T1000 (cell line): ENCODE data around the gene ZBTB16.

Experiments
- DNase-seq: peaks from one replicate; lab custom pipeline; 2025; ENCODE audit warnings: mixed read lengths; lab: John Stamatoyannopoulos, UW

Gene ZBTB16, protein sequence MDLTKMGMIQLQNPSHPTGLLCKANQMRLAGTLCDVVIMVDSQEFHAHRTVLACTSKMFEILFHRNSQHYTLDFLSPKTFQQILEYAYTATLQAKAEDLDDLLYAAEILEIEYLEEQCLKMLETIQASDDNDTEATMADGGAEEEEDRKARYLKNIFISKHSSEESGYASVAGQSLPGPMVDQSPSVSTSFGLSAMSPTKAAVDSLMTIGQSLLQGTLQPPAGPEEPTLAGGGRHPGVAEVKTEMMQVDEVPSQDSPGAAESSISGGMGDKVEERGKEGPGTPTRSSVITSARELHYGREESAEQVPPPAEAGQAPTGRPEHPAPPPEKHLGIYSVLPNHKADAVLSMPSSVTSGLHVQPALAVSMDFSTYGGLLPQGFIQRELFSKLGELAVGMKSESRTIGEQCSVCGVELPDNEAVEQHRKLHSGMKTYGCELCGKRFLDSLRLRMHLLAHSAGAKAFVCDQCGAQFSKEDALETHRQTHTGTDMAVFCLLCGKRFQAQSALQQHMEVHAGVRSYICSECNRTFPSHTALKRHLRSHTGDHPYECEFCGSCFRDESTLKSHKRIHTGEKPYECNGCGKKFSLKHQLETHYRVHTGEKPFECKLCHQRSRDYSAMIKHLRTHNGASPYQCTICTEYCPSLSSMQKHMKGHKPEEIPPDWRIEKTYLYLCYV

DNA sequence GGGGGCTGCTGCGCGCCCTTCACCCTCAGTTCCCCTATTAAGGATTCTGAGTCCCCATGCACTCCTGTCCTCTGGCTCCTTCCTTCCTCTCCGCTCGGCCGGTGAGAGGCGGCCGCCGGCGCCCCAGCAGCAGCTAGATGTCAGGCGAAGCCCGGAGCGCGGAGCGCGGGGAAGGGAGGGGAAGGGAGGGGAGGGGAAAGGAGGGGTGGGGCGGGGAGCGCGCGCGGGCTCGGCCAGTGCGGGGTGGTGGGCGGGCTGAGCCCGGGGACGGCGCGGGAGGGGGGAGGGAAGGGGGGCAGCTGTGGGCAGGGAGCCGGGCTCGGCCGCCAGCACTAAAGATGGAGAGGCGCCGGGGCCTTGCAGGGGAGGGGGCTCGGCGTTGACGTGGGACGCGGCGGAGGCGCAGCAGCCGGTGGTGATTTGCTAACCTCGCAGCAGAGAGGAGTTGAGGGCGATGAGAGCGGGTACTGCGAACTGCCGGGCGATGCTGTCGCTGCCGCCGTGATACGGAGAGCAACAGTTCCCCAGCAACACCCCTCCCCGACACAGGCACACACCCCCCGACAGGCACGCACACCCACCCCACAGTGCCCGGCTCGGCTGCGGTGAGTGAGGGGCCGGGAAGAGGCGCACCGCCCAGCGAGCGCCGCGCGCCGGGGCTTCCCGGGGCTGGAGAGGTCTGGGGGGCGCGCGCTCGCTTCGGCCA lies at the start of gene ZBTB16:
Gene ZBTB16, plus strand, starts transcription at position 434 of the 706 bp plus-strand sequence. CDS start 3,590 bp downstream, outside the sequence.
- DNase-seq: no peak

DNA sequence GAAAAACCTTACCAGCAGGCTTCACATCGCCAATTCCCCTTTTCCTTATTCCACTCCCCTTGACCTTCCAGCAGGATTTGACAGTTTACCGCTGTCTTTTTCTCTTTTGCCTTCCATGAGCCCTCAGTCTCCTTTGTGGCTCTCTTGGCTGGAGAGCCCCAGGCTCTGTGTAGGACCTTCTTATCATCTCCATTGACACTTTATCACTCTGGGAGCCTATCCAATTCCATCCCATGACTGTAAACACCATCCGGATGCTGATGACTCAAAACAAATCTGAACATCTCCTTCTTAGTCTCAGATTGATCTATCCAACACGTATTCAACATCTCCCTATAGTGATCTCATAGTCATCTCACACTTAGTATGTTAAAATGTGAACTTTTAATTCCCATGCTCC lies 48.6 kb upstream of the ZBTB16 start:
- DNase-seq: no peak

GRCh38 chr11:114011443-114011842 lies 48.1 kb upstream of the ZBTB16 start:
- no peak for DNase-seq

- DNase-seq: no peak
Observed at GRCh38 chr11:114015117-114015516, 44.4 kb upstream of the ZBTB16 start.

GRCh38 chr11:114016986-114017385 lies 42.5 kb upstream of the ZBTB16 start:
- DNase-seq: no peak

DNA sequence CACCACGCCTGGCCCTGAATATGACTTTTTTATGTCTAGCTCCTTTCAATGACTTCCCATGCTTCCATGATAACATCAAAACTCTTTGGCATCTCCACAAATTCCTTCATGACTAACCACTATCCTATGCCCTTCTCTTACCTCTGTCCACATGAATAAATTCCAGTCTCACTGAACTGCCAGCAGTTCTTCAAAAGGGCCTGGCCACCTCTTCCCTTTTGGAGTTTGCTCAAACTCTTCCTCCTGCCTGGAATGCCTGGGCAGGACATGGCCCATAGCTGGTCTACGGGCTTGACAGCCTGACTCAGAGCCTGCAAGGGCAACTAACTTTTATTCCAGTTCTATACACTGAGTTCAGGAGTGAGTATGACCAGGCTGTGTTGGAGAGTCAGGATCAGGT lies 41.8 kb upstream of the ZBTB16 start:
- no peak for DNase-seq

- DNase-seq: no peak
Observed at GRCh38 chr11:114019046-114019445, 40.5 kb upstream of the ZBTB16 start.

DNA sequence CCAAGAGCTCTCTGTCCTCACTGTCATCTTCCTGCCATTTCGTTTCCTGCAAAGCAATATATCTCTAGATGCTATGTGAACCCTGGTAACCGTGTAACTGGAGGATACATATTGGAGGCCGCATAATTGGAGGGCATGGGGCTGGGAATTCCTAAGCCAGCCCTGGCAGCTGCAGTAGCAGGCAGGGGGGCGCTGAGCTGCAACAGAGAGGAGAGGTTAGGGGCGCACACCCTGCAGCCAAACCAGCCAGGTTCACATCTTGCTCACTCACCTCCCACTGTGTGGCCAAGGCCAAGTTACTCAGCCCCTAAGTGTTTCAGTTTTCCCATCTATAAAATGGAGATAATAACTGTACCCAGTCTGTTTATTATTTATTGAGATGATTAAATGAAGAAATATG lies 39.9 kb upstream of the ZBTB16 start:
- no peak for DNase-seq

- DNase-seq: no peak
Observed at GRCh38 chr11:114025329-114025907, 34.1 kb upstream of the ZBTB16 start.

GRCh38 chr11:114026355-114026754 lies 33.2 kb upstream of the ZBTB16 start:
- DNase-seq: no peak

DNA sequence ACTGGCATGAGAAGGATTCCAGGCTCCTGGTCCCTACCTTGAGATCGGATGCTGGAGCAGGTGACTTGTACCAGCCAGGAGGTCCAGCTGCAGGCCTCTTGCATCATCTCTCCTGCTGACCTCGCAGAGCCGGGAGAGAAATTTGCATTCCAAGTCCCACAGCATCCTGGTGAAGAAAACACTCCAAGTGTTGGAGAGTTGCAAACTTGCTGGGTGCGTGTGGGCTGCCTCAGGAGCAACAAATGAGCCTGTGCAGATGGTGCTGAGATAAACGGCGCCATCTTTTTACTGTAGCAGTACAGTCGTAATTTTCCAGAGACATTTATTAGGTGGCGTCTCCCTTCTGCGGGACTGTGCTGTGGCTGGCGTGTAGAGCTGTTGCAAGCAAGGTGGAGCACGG lies 32.1 kb upstream of the ZBTB16 start:
- no peak for DNase-seq

DNA sequence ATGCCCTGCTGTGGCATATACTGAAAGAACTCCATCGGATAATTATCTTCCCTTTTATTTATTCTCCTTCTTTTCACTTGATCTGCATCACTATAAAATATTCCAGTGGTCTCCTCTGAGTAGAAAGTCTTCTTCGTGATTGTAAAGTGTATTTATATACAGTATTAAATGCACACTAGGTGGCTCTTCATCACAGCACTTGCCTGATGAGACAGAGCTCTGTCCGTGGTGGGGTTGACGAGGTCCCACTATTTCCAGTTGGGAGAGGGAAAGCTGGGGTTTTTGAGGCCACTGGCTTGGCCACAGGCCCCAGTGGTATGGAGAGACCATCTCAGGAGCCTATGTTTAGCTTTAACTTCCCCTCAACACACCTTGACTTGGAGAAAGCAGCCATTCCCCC lies 31.6 kb upstream of the ZBTB16 start:
- no peak for DNase-seq

DNA sequence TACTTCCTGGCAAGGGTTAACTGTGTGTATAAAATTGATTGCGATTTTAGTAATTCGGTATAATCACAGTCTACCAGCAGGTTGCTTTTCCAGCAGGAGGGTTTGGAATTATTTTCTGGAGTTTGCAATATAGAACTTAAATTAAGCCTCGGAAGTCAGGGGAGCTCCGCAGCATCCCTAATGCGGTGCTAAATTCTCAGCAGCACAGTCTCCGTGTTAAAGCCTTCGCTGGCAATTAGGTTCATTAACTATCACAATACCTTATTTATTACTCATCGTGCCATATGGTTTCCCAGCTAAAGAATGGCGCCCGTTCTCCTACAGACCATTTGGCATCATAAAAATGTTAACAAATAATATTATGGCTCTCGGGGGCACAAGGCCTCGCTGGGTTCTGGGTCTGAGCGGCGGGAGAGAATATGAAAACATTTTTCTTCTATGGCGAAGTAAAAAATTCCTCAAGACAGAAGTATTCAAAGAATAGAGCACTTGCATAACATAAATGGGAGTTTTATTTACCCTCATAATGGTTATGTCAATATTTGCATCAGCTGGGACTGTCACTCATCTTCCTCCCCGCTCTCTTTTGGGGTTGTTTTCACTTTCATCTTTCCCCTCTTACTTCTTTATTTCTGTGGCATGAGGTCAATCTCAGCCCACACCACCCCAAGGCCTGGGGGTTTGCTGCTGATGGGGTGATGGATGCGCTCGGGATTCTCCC lies 28.1 kb upstream of the ZBTB16 start:
- no peak for DNase-seq

DNA sequence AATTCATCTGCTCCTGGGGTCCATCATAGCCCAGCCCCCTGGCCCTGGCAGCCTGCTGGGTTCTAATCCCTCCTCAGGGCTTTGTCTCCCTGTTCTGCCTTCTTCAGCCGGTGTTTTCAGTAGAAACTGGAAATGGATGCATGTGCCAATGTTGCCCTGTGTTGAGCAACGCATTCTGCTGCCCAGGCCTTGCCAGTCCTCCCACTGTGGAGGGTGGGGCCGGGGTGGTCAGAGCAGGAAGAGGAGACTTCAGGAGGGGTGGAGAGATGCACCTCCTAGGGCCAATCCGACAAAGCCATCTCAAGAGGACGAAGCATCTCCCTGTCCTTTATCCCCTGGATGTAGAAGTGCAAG lies 27.6 kb upstream of the ZBTB16 start:
- no peak for DNase-seq

DNA sequence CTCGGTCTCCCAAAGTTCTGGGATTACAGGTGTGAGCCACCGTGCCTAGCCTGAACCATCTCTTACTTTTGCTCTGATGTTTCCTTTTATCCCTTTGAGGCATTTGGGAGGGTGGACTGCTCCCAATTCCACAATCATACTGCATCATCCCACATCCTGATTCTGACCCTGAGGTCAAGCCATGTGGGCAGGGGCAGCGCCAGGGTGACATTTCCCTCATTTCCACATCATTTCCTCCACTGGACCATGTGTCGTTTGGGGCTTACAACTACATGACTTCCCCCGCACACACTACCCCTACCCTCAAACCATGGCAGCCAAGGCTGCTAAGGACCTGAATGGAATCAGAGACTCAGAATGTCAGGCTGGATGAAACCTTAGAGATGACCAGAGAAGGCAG lies 26.4 kb upstream of the ZBTB16 start:
- DNase-seq: no peak

GRCh38 chr11:114033572-114033971 lies 25.9 kb upstream of the ZBTB16 start:
- no peak for DNase-seq

- no peak for DNase-seq
Observed at GRCh38 chr11:114034956-114035355, 24.6 kb upstream of the ZBTB16 start.

DNA sequence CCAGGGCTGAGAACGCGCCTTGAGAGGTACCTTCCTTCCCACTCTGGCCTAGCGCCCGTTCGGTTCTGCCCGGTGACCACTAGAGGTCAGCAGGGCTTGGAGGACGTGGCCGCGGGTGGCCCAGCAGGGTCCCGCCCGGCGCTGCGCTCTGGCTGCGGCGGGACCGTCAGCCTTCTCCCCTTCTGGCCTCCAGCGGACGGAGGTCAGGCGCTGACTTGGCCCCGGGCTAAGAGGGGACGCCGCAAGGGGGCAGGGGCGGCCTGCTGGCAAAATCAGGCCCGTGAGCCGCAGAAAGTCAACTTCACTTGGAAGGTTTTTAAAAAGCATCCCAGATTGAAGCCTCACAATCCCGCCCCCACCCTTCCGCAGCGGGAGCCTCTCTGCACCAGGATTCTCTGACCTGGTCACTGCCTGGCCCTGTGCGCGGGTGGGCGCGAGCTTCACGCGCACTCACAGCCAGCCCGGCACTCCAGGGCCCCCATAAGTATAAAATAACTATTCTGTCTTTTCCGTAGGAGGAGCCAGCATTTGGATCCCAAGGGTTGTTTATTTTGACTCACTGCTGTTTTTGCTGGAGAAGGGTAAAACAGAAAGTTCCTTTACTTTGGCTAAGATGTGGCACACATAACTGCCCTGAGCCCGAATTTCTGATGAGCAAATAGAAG lies 23.2 kb upstream of the ZBTB16 start:
- DNase-seq: no peak

DNA sequence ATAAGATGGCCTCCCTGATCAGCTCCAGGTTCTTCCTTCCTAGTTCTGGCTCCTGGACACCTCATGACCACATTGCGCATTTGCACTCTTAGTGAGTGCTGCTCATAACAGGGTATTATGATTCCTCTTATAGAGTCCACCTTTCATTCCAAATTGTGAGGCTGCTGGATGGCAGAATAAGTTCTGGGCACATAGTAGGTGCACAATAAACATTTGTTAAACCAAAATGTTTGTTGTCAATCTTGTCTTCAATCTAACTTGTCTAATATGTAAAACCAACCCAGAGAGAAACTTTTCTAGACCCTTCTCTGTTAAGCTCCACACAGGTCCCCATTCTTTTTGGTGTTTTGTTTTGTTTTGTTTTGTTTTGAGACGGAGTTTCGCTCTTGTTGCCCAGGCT lies 22.6 kb upstream of the ZBTB16 start:
- no peak for DNase-seq

DNA sequence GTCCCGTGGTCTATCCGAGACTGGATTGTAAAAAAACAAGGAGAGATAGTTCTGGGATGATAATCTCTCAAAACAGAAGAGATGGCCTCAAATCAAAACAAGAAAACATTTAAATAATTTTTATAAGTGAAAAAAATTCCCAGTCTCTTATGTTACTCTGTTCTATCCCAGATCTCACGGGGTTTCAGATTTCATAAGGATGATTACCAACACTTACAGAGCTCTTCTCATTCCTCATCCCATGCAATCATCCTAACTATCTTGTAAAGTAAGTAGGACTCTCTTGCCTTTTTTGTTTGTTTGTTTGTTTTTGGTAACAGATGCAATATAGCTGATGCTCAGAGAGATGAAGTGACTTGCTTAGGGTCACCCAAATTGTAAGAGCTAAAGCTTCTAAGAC lies 20.0 kb upstream of the ZBTB16 start:
- no peak for DNase-seq

DNA sequence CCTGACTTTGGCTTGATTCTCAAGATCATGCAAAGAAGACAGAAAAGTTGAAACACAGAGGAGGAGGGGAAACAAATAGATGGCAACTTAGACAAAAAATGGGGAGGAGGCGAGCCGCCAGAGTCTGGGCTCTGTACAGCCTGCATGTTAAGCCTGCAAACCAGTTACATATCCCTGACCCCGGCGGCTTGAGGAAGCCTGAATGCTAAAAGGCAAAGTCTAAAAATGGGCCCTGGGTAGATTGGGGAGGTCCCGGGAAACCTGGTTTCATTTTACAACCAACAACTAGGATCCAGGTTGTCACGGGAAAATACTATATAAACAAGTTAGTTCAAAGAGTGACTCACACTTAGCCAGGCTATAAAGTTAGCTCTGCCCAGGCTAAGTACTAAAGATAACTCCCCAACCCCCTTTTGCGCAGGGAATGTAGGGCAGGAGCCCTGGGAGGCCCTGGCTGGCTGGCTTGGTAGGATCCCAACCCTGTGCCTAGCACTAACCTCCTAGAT lies 18.8 kb upstream of the ZBTB16 start:
- no peak for DNase-seq
